Neural progenitor cell (in vitro differentiated cells): ENCODE results near the gene GLTPD2. TPM values are rescaled to one million over a fixed set of nuclear protein-coding genes. Genes with fewer than 3 reads are reported as not detected.

Experiments used
- DNase-seq: peaks from one replicate; pipeline ENCODE4 v3.0.0-alpha.2; 2016; ENCODE audit warnings: low spot score
- H2AFZ ChIP-seq: fragments of 200-600 bp; sonication (generic); replicated peaks from 2 replicates; pipeline ENCODE4 v1.6.1; 2016; ENCODE audit warnings: antibody characterized with exemption
- H3F3A ChIP-seq: fragments of 200-600 bp; sonication (generic); 2 replicates; pipeline ENCODE4 v1.6.1; 2016; ENCODE audit warnings: antibody characterized with exemption, low read depth
- H3K27ac ChIP-seq: fragments of 200-600 bp; sonication (generic); 2 replicates; pipeline ENCODE4 v1.5.1; 2016; ENCODE audit warnings: mild to moderate bottlenecking
- H3K27me3 ChIP-seq: fragments of 200-600 bp; sonication (generic); 2 replicates; pipeline ENCODE4 v1.6.1; 2016; ENCODE audit warnings: mild to moderate bottlenecking, moderate library complexity
- H3K36me3 ChIP-seq: fragments of 200-600 bp; sonication (generic); 2 replicates; pipeline ENCODE4 v1.5.1; 2016
- H3K4me1 ChIP-seq: fragments of 200-600 bp; sonication (generic); 2 replicates; pipeline ENCODE4 v1.6.1; 2016; ENCODE audit warnings: mixed run types
- H3K4me2 ChIP-seq: fragments of 200-600 bp; sonication (generic); 2 replicates; pipeline ENCODE4 v1.6.1; 2016
- H3K4me3 ChIP-seq: fragments of 200-600 bp; sonication (generic); 2 replicates; pipeline ENCODE4 v1.5.1; 2016
- H3K79me2 ChIP-seq: fragments of 200-600 bp; sonication (generic); 2 replicates; pipeline ENCODE4 v1.6.1; 2016; ENCODE audit warnings: low read depth
- H3K9ac ChIP-seq: fragments of 200-600 bp; sonication (generic); 2 replicates; pipeline ENCODE4 v1.6.1; 2016
- H3K9me3 ChIP-seq: fragments of 200-600 bp; sonication (generic); 2 replicates; pipeline ENCODE4 v1.5.1; 2016; ENCODE audit warnings: low read depth
- H4K20me1 ChIP-seq: fragments of 200-600 bp; sonication (generic); 2 replicates; pipeline ENCODE4 v1.6.1; 2016; ENCODE audit warnings: low read depth
- H3K27ac Mint-ChIP-seq: 3 replicates; pipeline ENCODE4 v1.8.0; 2021; ENCODE audit warnings: mixed read lengths
- H3K27me3 Mint-ChIP-seq: 2 replicates; pipeline ENCODE4 v1.8.0; 2022; ENCODE audit warnings: low read depth, mild to moderate bottlenecking, inconsistent platforms, moderate library complexity, mixed read lengths; ENCODE audit not compliant: insufficient read depth
- H3K36me3 Mint-ChIP-seq: 3 replicates; pipeline ENCODE4 v1.8.0; 2021; ENCODE audit warnings: mixed read lengths
- H3K4me1 Mint-ChIP-seq: 3 replicates; pipeline ENCODE4 v1.8.0; 2021; ENCODE audit warnings: mixed read lengths
- H3K4me3 Mint-ChIP-seq: 3 replicates; pipeline ENCODE4 v1.8.0; 2021; ENCODE audit warnings: mild to moderate bottlenecking, moderate library complexity, mixed read lengths
- H3K9me3 Mint-ChIP-seq: 3 replicates; pipeline ENCODE4 v1.8.0; 2020; ENCODE audit warnings: mixed read lengths
- EZH2 ChIP-seq: fragments of 200-600 bp; sonication (generic); IDR thresholded peaks from 2 replicates; pipeline ENCODE4 v1.6.1; 2017; ENCODE audit warnings: antibody characterized with exemption, mild to moderate bottlenecking, moderate library complexity
- EZH2phosphoT487 ChIP-seq: fragments of 200-600 bp; sonication (generic); IDR thresholded peaks from 2 replicates; pipeline ENCODE4 v1.6.1; 2017; ENCODE audit warnings: antibody characterized with exemption
- total RNA-seq: library from RNA; depleted of rRNA; stranded (reverse); fragments of >200 nt; gene quantifications from 2 replicates; pipeline ENCODE4 v1.2.3, GENCODE V29; 2015; ENCODE audit warnings: low replicate concordance
- TF ChIP-seq, protein P1 (sequence below): fragments of 200-600 bp; sonication (generic); IDR thresholded peaks from 2 replicates; pipeline ENCODE4 v1.5.1; 2017; ENCODE audit warnings: antibody characterized with exemption, mild to moderate bottlenecking

GLTPD2 gene
- total RNA-seq, 1 donor from 2014 or later, result not detected

DNA sequence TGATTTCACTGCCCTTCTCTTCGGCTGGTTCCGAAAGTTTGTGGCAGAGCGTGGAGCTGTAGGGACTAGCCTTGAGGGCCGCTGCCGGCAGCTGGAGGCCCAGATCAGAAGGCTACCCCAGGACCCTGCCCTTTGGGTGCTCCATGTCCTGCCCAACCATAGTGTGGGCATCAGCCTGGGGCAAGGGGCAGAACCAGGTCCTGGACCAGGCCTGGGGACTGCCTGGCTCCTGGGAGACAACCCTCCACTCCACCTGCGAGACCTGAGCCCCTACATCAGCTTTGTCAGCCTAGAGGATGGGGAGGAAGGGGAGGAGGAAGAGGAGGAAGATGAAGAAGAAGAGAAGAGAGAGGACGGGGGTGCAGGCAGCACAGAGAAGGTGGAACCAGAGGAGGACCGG, 48.2 kb upstream of the GLTPD2 start:
- no peak overlapping the region for H3K27ac Mint-ChIP-seq
- peaks cover 14% of the 10 kb centered on the region for H3K4me1 Mint-ChIP-seq
- TF ChIP-seq EZH2 (no peak), EZH2phosphoT487 (no peak)
- TF ChIP-seq, protein P1, sequence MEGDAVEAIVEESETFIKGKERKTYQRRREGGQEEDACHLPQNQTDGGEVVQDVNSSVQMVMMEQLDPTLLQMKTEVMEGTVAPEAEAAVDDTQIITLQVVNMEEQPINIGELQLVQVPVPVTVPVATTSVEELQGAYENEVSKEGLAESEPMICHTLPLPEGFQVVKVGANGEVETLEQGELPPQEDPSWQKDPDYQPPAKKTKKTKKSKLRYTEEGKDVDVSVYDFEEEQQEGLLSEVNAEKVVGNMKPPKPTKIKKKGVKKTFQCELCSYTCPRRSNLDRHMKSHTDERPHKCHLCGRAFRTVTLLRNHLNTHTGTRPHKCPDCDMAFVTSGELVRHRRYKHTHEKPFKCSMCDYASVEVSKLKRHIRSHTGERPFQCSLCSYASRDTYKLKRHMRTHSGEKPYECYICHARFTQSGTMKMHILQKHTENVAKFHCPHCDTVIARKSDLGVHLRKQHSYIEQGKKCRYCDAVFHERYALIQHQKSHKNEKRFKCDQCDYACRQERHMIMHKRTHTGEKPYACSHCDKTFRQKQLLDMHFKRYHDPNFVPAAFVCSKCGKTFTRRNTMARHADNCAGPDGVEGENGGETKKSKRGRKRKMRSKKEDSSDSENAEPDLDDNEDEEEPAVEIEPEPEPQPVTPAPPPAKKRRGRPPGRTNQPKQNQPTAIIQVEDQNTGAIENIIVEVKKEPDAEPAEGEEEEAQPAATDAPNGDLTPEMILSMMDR, result no peak
- Histone ChIP-seq H3K4me3 (no peak overlapping the region), H3K27me3 (peaks cover 100% of the 10 kb centered on the region), H3K9ac (no peak overlapping the region), H3K4me2 (no peak overlapping the region), H3K9me3 (no peaks in the 10 kb centered on the region), H3F3A (peaks cover 11% of the 10 kb centered on the region), H3K79me2 (no peaks in the 10 kb centered on the region), H4K20me1 (peaks cover 6% of the 10 kb centered on the region), H3K36me3 (no peaks in the 10 kb centered on the region), H2AFZ (no peak overlapping the region), H3K4me1 (peaks cover 7% of the 10 kb centered on the region), H3K27ac (no peak overlapping the region)
- DNase-seq, result no peak
- H3K27me3 Mint-ChIP-seq, result peaks cover 63% of the 10 kb centered on the region
- peaks cover 2% of the 10 kb centered on the region for H3K9me3 Mint-ChIP-seq
- H3K36me3 Mint-ChIP-seq, result no peaks in the 10 kb centered on the region
- H3K4me3 Mint-ChIP-seq, result peak overlapping the region; percentile 82

DNA sequence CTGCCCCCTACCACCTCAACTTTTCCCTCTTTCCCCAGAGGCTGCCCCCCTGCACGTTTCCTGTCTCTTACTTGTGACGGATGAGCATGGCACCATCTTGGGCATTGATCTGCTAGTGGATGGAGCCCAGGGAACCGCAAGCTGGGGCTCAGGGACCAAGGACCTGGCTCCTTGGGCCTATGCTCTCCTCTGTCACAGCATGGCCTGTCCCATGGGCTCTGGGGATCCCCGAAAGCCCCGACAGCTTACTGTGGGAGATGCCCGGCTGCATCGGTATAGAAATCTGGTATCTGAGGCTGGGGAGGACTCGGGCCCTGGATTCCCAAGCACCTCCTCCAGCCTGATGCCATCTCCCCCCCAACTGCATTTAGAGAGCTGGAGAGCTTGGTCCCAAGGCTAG, 47.2 kb upstream of the GLTPD2 start:
- Histone ChIP-seq H3K4me3 (no peak overlapping the region), H2AFZ (no peak overlapping the region), H3K4me2 (no peak overlapping the region), H3K27ac (no peak overlapping the region), H3F3A (peaks cover 19% of the 10 kb centered on the region), H3K36me3 (no peaks in the 10 kb centered on the region), H3K4me1 (peaks cover 7% of the 10 kb centered on the region), H3K9me3 (no peaks in the 10 kb centered on the region), H3K9ac (no peak overlapping the region), H3K27me3 (peaks cover 100% of the 10 kb centered on the region), H4K20me1 (peaks cover 6% of the 10 kb centered on the region), H3K79me2 (no peaks in the 10 kb centered on the region)
- Mint-ChIP-seq H3K9me3 (peaks cover 3% of the 10 kb centered on the region), H3K36me3 (no peaks in the 10 kb centered on the region), H3K4me1 (peaks cover 14% of the 10 kb centered on the region), H3K27ac (no peak overlapping the region), H3K4me3 (no peak overlapping the region), H3K27me3 (peaks cover 64% of the 10 kb centered on the region)
- TF ChIP-seq EZH2phosphoT487 (no peak), EZH2 (no peak)
- TF ChIP-seq, protein P1, result no peak
- DNase-seq, result no peak

DNA sequence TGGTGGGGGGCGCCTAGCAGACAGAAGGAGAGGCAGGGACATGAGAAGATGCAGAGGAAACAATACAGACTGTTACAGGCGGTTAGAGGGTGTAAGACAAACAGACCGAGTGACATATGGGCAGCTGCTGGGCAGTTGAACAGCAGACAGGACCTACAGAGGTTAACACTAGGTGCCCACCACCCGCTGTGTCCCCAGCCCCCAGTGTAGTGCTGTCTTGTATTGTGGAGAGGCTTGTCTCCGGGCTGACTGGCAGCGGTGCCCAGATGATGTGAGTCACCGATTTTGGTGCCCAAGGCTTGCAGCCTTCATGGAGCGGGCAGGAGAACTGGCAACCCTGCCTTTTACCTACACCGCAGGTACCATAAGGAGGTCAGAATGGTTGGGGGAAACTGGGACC, 46.6 kb upstream of the GLTPD2 start:
- Histone ChIP-seq H3K9ac (no peak overlapping the region), H3F3A (peaks cover 19% of the 10 kb centered on the region), H4K20me1 (peaks cover 6% of the 10 kb centered on the region), H3K4me1 (peaks cover 7% of the 10 kb centered on the region), H3K27me3 (peaks cover 97% of the 10 kb centered on the region), H3K36me3 (no peaks in the 10 kb centered on the region), H3K27ac (no peak overlapping the region), H3K4me3 (no peak overlapping the region), H3K9me3 (no peaks in the 10 kb centered on the region), H3K4me2 (no peak overlapping the region), H2AFZ (no peak overlapping the region), H3K79me2 (no peaks in the 10 kb centered on the region)
- Mint-ChIP-seq H3K9me3 (peaks cover 5% of the 10 kb centered on the region), H3K27ac (no peak overlapping the region), H3K27me3 (peaks cover 67% of the 10 kb centered on the region), H3K4me3 (no peak overlapping the region), H3K4me1 (peaks cover 14% of the 10 kb centered on the region), H3K36me3 (no peaks in the 10 kb centered on the region)
- no peak for DNase-seq
- no peak for TF ChIP-seq EZH2phosphoT487
- TF ChIP-seq, protein P1, result no peak
- TF ChIP-seq EZH2, result no peak
